H1 (cell line): ENCODE results near the gene SMARCA5. TPM values are rescaled to one million over a fixed set of nuclear protein-coding genes. Genes with fewer than 3 reads are reported as not detected.
A peak's percentile ranks its signal among the peaks of the same experiment; 100 is the strongest.

ENCODE experiments used
- CTCF ChIA-PET: fragments of 300-600 bp; sonication (Branson Sonifier 250); formaldehyde crosslinking; loops from one replicate; lab custom pipeline; 2021; ENCODE audit not compliant: partially characterized antibody; lab: Charles Lee
- POLR2A ChIA-PET: fragments of 300-600 bp; sonication (Branson Sonifier 250); formaldehyde crosslinking; loops from one replicate; lab custom pipeline; 2021; ENCODE audit warnings: inconsistent platforms; ENCODE audit not compliant: partially characterized antibody; lab: Charles Lee
- DNase-seq, 2 experiments: peaks; one replicate each; pipeline versions ENCODE4 v3.0.0 to v3.0.0-alpha.2; 2010 to 2022; ENCODE audit warnings: low spot score in 2 of 2, low read depth in 1 of 2, mixed read lengths in 1 of 2
- FAIRE-seq: peaks from 2 replicates; lab custom pipeline; 2011; peaks lifted over from hg19 to GRCh38; lab: Jason Lieb, UNC
- H2AFZ ChIP-seq: 2 replicates; pipeline ENCODE4 v1.8.1; 2012; ENCODE audit warnings: low read length, inconsistent platforms
- H2AK5ac ChIP-seq: 2 replicates; pipeline ENCODE4 v1.6.1; 2013; ENCODE audit warnings: low read depth, low read length
- H2BK120ac ChIP-seq: replicated peaks from 2 replicates; pipeline ENCODE3; 2013; ENCODE audit warnings: low read depth, low read length, inconsistent platforms
- H2BK12ac ChIP-seq: 2 replicates; pipeline ENCODE4 v1.6.1; 2013; ENCODE audit warnings: low read depth, low read length
- H2BK15ac ChIP-seq: 2 replicates; pipeline ENCODE4 v1.6.1; 2013; ENCODE audit warnings: low read length
- H2BK20ac ChIP-seq: 2 replicates; pipeline ENCODE4 v1.6.1; 2013; ENCODE audit warnings: low read length
- H2BK5ac ChIP-seq: 2 replicates; pipeline ENCODE4 v1.6.1; 2013; ENCODE audit warnings: low read depth, low read length
- H3K14ac ChIP-seq: 2 replicates; pipeline ENCODE4 v1.6.1; 2013; ENCODE audit warnings: inconsistent platforms; ENCODE audit not compliant: insufficient read length
- H3K18ac ChIP-seq: 2 replicates; pipeline ENCODE4 v1.6.1; 2013; ENCODE audit warnings: low read length; ENCODE audit errors: extremely low read depth
- H3K23ac ChIP-seq: 2 replicates; pipeline ENCODE4 v1.6.1; 2013; ENCODE audit warnings: inconsistent platforms; ENCODE audit not compliant: insufficient read length
- H3K23me2 ChIP-seq: 2 replicates; pipeline ENCODE4 v1.6.1; 2013; ENCODE audit warnings: low read depth, low read length
- H3K27ac ChIP-seq: 2 replicates; pipeline ENCODE4 v1.6.1; 2011; ENCODE audit warnings: low read depth, low read length, inconsistent platforms
- H3K27me3 ChIP-seq, 4 experiments: replicated peaks in 1 of 4; 1 replicate in 1 of 4; 2 replicates in 3 of 4; pipeline versions ENCODE4 v1.6.1 to v1.8.1; 2011 to 2013; ENCODE audit warnings: low read length in 3 of 4, mild to moderate bottlenecking in 3 of 4, inconsistent platforms in 2 of 4, mixed read lengths in 2 of 4, moderate library complexity in 1 of 4; ENCODE audit not compliant: control insufficient read depth in 3 of 4, insufficient read depth in 3 of 4; ENCODE audit errors: extremely low read depth in 1 of 4
- H3K36me3 ChIP-seq, 4 experiments: 2 replicates each; pipeline versions ENCODE4 v1.6.1 to v1.8.1; 2011 to 2013; ENCODE audit warnings: mild to moderate bottlenecking in 4 of 4, low read length in 3 of 4, moderate library complexity in 2 of 4, control low read depth in 1 of 4, inconsistent platforms in 1 of 4; ENCODE audit not compliant: insufficient read depth in 4 of 4, control insufficient read depth in 2 of 4
- H3K4ac ChIP-seq: replicated peaks from 2 replicates; pipeline ENCODE3; 2013; ENCODE audit warnings: low read length, low read depth, mixed read lengths, inconsistent platforms; ENCODE audit not compliant: insufficient read length
- H3K4me1 ChIP-seq, 4 experiments: replicated peaks in 1 of 4; 1 replicate in 1 of 4; 2 replicates in 3 of 4; pipeline versions ENCODE4 v1.6.1 to v1.8.1; 2011 to 2013; ENCODE audit warnings: low read length in 3 of 4, inconsistent platforms in 2 of 4, mixed read lengths in 1 of 4; ENCODE audit not compliant: insufficient read depth in 4 of 4, control insufficient read depth in 3 of 4
- H3K4me2 ChIP-seq, 2 experiments: 2 replicates each; pipeline versions ENCODE4 v1.6.1 to v1.8.1; 2011 to 2013; ENCODE audit warnings: low read depth in 2 of 2, low read length in 2 of 2, control low read depth in 1 of 2, inconsistent platforms in 1 of 2, mild to moderate bottlenecking in 1 of 2; ENCODE audit not compliant: insufficient read depth in 1 of 2
- H3K4me3 ChIP-seq, 4 experiments: fragments of 200-600, 300-600 bp in 1 of 4; sonication (generic), shearing (Covaris generic), sonication (Bioruptor Twin) in 1 of 4; 2 replicates each; pipeline versions ENCODE4 v1.5.1 to v1.8.1; 2011 to 2016; ENCODE audit warnings: low read length in 4 of 4, low read depth in 3 of 4, control low read depth in 2 of 4, inconsistent platforms in 2 of 4, mild to moderate bottlenecking in 2 of 4, mixed read lengths in 1 of 4, moderate library complexity in 1 of 4; ENCODE audit not compliant: insufficient read depth in 2 of 4; ENCODE audit errors: extremely low read depth in 1 of 4
- H3K56ac ChIP-seq: replicated peaks from 2 replicates; pipeline ENCODE3; 2013; ENCODE audit warnings: low read depth, mild to moderate bottlenecking, mixed read lengths, low read length, inconsistent platforms; ENCODE audit not compliant: insufficient read length
- H3K79me1 ChIP-seq: 2 replicates; pipeline ENCODE4 v1.6.1; 2013; ENCODE audit warnings: low read depth, low read length, control low read depth
- H3K79me2 ChIP-seq, 2 experiments: 2 replicates each; pipeline versions ENCODE4 v1.6.1 to v1.8.1; 2012 to 2013; ENCODE audit warnings: low read length in 2 of 2, mild to moderate bottlenecking in 2 of 2, inconsistent platforms in 1 of 2; ENCODE audit not compliant: insufficient read depth in 2 of 2, control insufficient read depth in 1 of 2
- H3K9ac ChIP-seq, 4 experiments: replicated peaks in 1 of 4; 1 replicate in 1 of 4; 2 replicates in 3 of 4; pipeline versions ENCODE4 v1.6.1 to v1.8.1; 2011 to 2013; ENCODE audit warnings: low read depth in 3 of 4, low read length in 3 of 4, control low read depth in 2 of 4, mild to moderate bottlenecking in 2 of 4, moderate library complexity in 2 of 4, inconsistent platforms in 1 of 4; ENCODE audit errors: extremely low read depth in 1 of 4
- H3K9me3 ChIP-seq, 2 experiments: 2 replicates each; pipeline versions ENCODE4 v1.6.1 to v1.8.1; 2012 to 2013; ENCODE audit warnings: mild to moderate bottlenecking in 2 of 2, moderate library complexity in 2 of 2, control low read depth in 1 of 2, inconsistent platforms in 1 of 2, low read depth in 1 of 2, low read length in 1 of 2, mixed read lengths in 1 of 2; ENCODE audit not compliant: insufficient read depth in 2 of 2
- H4K20me1 ChIP-seq, 2 experiments: replicated peaks in 1 of 2; 2 replicates each; pipeline versions ENCODE3 to v1.8.1; 2011 to 2013; ENCODE audit warnings: inconsistent platforms in 2 of 2, low read length in 2 of 2, mild to moderate bottlenecking in 1 of 2; ENCODE audit not compliant: insufficient read depth in 2 of 2, control insufficient read depth in 1 of 2
- H4K5ac ChIP-seq: 2 replicates; pipeline ENCODE4 v1.6.1; 2013; ENCODE audit warnings: low read length, low read depth, mixed read lengths, inconsistent platforms; ENCODE audit not compliant: insufficient read length
- H4K8ac ChIP-seq: 2 replicates; pipeline ENCODE4 v1.8.0; 2013; ENCODE audit warnings: mild to moderate bottlenecking, moderate library complexity, low read length, inconsistent platforms; ENCODE audit not compliant: insufficient read depth; ENCODE audit errors: extremely low read depth
- H4K91ac ChIP-seq: replicated peaks from 2 replicates; pipeline ENCODE3; 2013; ENCODE audit warnings: low read length, mixed read lengths, inconsistent platforms; ENCODE audit not compliant: insufficient read length
- EGR1 ChIP-seq: IDR thresholded peaks from 2 replicates; pipeline ENCODE4 v1.6.1; 2011; ENCODE audit warnings: low read depth, low read length, borderline replicate concordance
- RAD21 ChIP-seq, 2 experiments: IDR thresholded peaks in 1 of 2; conservative IDR thresholded peaks in 1 of 2; 2 replicates each; pipeline ENCODE4 v1.6.1; 2011; ENCODE audit warnings: low read depth in 2 of 2, low read length in 2 of 2, improper control_type of control experiment in 1 of 2, inconsistent platforms in 1 of 2, mild to moderate bottlenecking in 1 of 2, moderate library complexity in 1 of 2
- RBBP5 ChIP-seq: IDR thresholded peaks from 2 replicates; pipeline ENCODE4 v1.7.1; 2012; ENCODE audit warnings: low read depth, mild to moderate bottlenecking, inconsistent platforms, low read length, moderate library complexity, borderline replicate concordance
- RFX5 ChIP-seq: IDR thresholded peaks from 2 replicates; pipeline ENCODE4 v1.6.1; 2011; ENCODE audit warnings: low read depth, low read length, improper control_type of control experiment, borderline replicate concordance
- SRF ChIP-seq: IDR thresholded peaks from 2 replicates; pipeline ENCODE4 v1.6.1; 2011; ENCODE audit warnings: mild to moderate bottlenecking, low read depth, low read length, moderate library complexity
- TBP ChIP-seq: IDR thresholded peaks from 2 replicates; pipeline ENCODE4 v1.6.1; 2011; ENCODE audit warnings: low read depth, low read length, improper control_type of control experiment
- TEAD4 ChIP-seq: IDR thresholded peaks from 2 replicates; pipeline ENCODE4 v1.6.1; 2012; ENCODE audit warnings: low read depth, low read length, inconsistent platforms, mixed read lengths
- polyA plus RNA-seq, 7 experiments: library from polyadenylated mRNA; depleted of rRNA in 3 of 7; stranded (reverse) in 5 of 7; unstranded in 2 of 7; fragments of >200 nt in 5 of 7; fragments of 200-250 nt in 2 of 7; gene quantifications; 1 replicate in 5 of 7; 2 replicates in 1 of 7; 4 replicates in 1 of 7; pipeline versions ENCODE4 v1.2.1 to v1.2.3, GENCODE V29; 2011 to 2013; ENCODE audit warnings: missing spikeins in 2 of 7, mixed read lengths in 2 of 7
- total RNA-seq: library from RNA; stranded (reverse); fragmentation: NEBNext Ultra II Directional; extraction: Animal tissue kit (Norgen Biotek cat#: 25700); gene quantifications from 2 replicates; pipeline ENCODE4 v1.2.1, GENCODE V29; 2021

SMARCA5 gene
- total and polyA plus RNA-seq, 2 of the 8 experiments (the other 6 are each of a cell fraction or from before 2014, with no cell fraction given), result 13.9 to 112 TPM

DNA sequence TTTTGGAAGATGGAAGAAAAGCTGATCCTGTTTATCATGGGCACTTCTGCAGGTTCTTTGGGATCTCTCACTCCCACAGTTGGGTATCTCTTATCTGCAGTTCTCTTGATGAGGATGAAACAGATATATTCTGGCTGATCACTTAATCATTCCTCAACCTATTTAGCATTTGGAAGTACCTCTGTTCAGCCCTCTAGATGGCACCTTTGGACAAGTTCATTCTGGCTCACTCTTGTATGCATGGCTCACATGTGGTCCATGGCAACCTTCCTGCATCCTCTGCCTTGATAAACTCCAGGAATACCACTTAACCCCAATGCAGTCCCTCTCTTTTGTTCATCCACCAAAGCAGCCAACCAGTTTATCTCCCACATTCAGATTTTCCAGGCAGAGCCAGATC, 74.2 kb downstream of the SMARCA5 start:
- Histone ChIP-seq H3K14ac (no peak overlapping the region), H3K4ac (no peak overlapping the region), H2BK120ac (no peak overlapping the region), H3K23me2 (no peaks in the 10 kb centered on the region), H3K4me3 (no peak overlapping the region), H3K27ac (no peak overlapping the region), H3K23ac (no peak overlapping the region), H3K56ac (no peak overlapping the region), H2BK15ac (no peak overlapping the region), H3K9ac (no peak overlapping the region), H2BK12ac (no peak overlapping the region), H2BK20ac (no peak overlapping the region), H4K5ac (no peak overlapping the region), H3K4me2 (no peak overlapping the region), H3K79me2 (no peaks in the 10 kb centered on the region), H4K8ac (no peak overlapping the region), H2BK5ac (no peak overlapping the region), H3K79me1 (no peaks in the 10 kb centered on the region), H3K9me3 (no peaks in the 10 kb centered on the region), H2AK5ac (no peak overlapping the region), H3K27me3 (no peaks in the 10 kb centered on the region), H4K20me1 (no peaks in the 10 kb centered on the region), H3K18ac (no peak overlapping the region), H3K36me3 (no peaks in the 10 kb centered on the region), H3K4me1 (no peaks in the 10 kb centered on the region), H4K91ac (no peak overlapping the region), H2AFZ (no peak overlapping the region)
- CTCF ChIA-PET, result no interaction called here
- TF ChIP-seq SRF (no peak), RFX5 (no peak), TBP (no peak), TEAD4 (no peak), RBBP5 (no peak), RAD21 (IDR thresholded peaks at IDR 0.05 in 1 of 2, conservative IDR thresholded peaks at IDR 0.05 in 1 of 2; ENCODE audit: low read depth in 2 of 2, low read length in 2 of 2) (peak in 1 of 2 experiments; percentile 13; a peak in 1 of 4 replicates), EGR1 (no peak)
- POLR2A ChIA-PET, result no interaction called here
- FAIRE-seq (no peak), DNase-seq (no peak)
